IMR-90 (cell line): ENCODE measurements around the gene IQSEC1. TPM values are rescaled to one million over a fixed set of nuclear protein-coding genes. Genes with fewer than 3 reads are reported as not detected.

Experiments
- ATAC-seq: fragments of 200-7000 bp; cut with Tn5 transposase; 2 replicates; pipeline ENCODE4 v1.9.1; 2020; ENCODE audit warnings: low read depth, mild to moderate bottlenecking, moderate library complexity
- BruUV-seq: library from RNA; stranded (reverse); fragments of 400-500 nt; replicated peaks from 2 replicates; lab custom pipeline; 2021; lab: Mats Ljungman, UMichigan
- CTCF ChIA-PET: fragments of 300-600 bp; formaldehyde crosslinking; extraction: SDS; loops from one replicate; lab custom pipeline; 2021; ENCODE audit warnings: antibody characterized with exemption; lab: Yijun Ruan, JAX
- POLR2A ChIA-PET: fragments of 300-600 bp; sonication (Branson Sonifier 250); formaldehyde crosslinking; loops from one replicate; lab custom pipeline; 2022; ENCODE audit warnings: antibody characterized with exemption; ENCODE audit not compliant: unreplicated experiment; lab: Charles Lee
- DNase-seq: peaks from one replicate; pipeline ENCODE4 v3.0.0; 2013
- H2AFZ ChIP-seq: replicated peaks from 2 replicates; pipeline ENCODE3; 2013; ENCODE audit warnings: low read length, mild to moderate bottlenecking; ENCODE audit not compliant: poor library complexity
- H2AK5ac ChIP-seq: 2 replicates; pipeline ENCODE4 v1.6.1; 2013; ENCODE audit warnings: low read depth, low read length, inconsistent platforms
- H2AK9ac ChIP-seq: replicated peaks from 2 replicates; pipeline ENCODE3; 2013; ENCODE audit warnings: mild to moderate bottlenecking, low read depth, low read length, moderate library complexity; ENCODE audit not compliant: poor library complexity
- H2BK120ac ChIP-seq: 2 replicates; pipeline ENCODE4 v1.6.1; 2013; ENCODE audit warnings: low read depth, low read length, inconsistent platforms
- H2BK15ac ChIP-seq: 3 replicates; pipeline ENCODE4 v1.6.1; 2013; ENCODE audit warnings: low read depth, low read length, inconsistent platforms
- H2BK20ac ChIP-seq: 2 replicates; pipeline ENCODE4 v1.6.1; 2013; ENCODE audit warnings: low read depth, mild to moderate bottlenecking, inconsistent platforms, low read length, moderate library complexity
- H2BK5ac ChIP-seq: 2 replicates; pipeline ENCODE4 v1.6.1; 2013; ENCODE audit warnings: mild to moderate bottlenecking, low read depth, low read length, inconsistent platforms; ENCODE audit not compliant: poor library complexity, severe bottlenecking
- H3K14ac ChIP-seq: replicated peaks from 2 replicates; pipeline ENCODE4 v1.6.1; 2013; ENCODE audit warnings: low read depth, low read length, inconsistent platforms
- H3K18ac ChIP-seq: 2 replicates; pipeline ENCODE4 v1.6.1; 2013; ENCODE audit warnings: low read depth, low read length, control low read depth
- H3K23ac ChIP-seq: 2 replicates; pipeline ENCODE4 v1.6.1; 2013; ENCODE audit warnings: low read depth, low read length, inconsistent platforms
- H3K27ac ChIP-seq: 2 replicates; pipeline ENCODE4 v1.5.1; 2013; ENCODE audit warnings: mild to moderate bottlenecking, control low read depth, low read length; ENCODE audit not compliant: insufficient read depth
- H3K27me3 ChIP-seq: 2 replicates; pipeline ENCODE4 v1.6.1; 2013; ENCODE audit warnings: low read length; ENCODE audit not compliant: control insufficient read depth, insufficient read depth
- H3K36me3 ChIP-seq: 2 replicates; pipeline ENCODE4 v1.6.1; 2013; ENCODE audit warnings: low read length, mixed read lengths; ENCODE audit not compliant: control insufficient read depth, insufficient read depth
- H3K4ac ChIP-seq: 2 replicates; pipeline ENCODE4 v1.6.1; 2013; ENCODE audit warnings: low read depth, low read length, inconsistent platforms
- H3K4me1 ChIP-seq: 2 replicates; pipeline ENCODE4 v1.6.1; 2013; ENCODE audit warnings: low read length, mixed read lengths; ENCODE audit not compliant: control insufficient read depth, insufficient read depth
- H3K4me2 ChIP-seq: 2 replicates; pipeline ENCODE4 v1.6.1; 2013; ENCODE audit warnings: low read depth, mild to moderate bottlenecking, control low read depth, low read length, moderate library complexity
- H3K4me3 ChIP-seq: 2 replicates; pipeline ENCODE4 v1.5.1; 2013; ENCODE audit warnings: low read depth, mild to moderate bottlenecking, control low read depth, low read length, moderate library complexity; ENCODE audit not compliant: insufficient read depth
- H3K56ac ChIP-seq: 2 replicates; pipeline ENCODE4 v1.6.1; 2013; ENCODE audit warnings: low read length, inconsistent platforms; ENCODE audit not compliant: insufficient read depth; ENCODE audit errors: extremely low read depth
- H3K79me1 ChIP-seq, 2 experiments: 2 replicates each; pipeline ENCODE4 v1.6.1; 2013; ENCODE audit warnings: low read length in 2 of 2, inconsistent platforms in 1 of 2, low read depth in 1 of 2
- H3K9ac ChIP-seq: 2 replicates; pipeline ENCODE4 v1.6.1; 2013; ENCODE audit warnings: low read depth, low read length, control low read depth
- H3K9me1 ChIP-seq: 2 replicates; pipeline ENCODE4 v1.6.1; 2013; ENCODE audit warnings: low read length, inconsistent platforms; ENCODE audit not compliant: insufficient read depth
- H3K9me3 ChIP-seq: 2 replicates; pipeline ENCODE4 v1.6.1; 2013; ENCODE audit warnings: low read length; ENCODE audit not compliant: control insufficient read depth, insufficient read depth
- H4K20me1 ChIP-seq: 2 replicates; pipeline ENCODE4 v1.6.1; 2013; ENCODE audit warnings: low read length, inconsistent platforms; ENCODE audit not compliant: insufficient read depth
- H4K5ac ChIP-seq: 2 replicates; pipeline ENCODE4 v1.6.1; 2013; ENCODE audit warnings: mild to moderate bottlenecking, low read depth, low read length, control low read depth
- H4K8ac ChIP-seq, 2 experiments: 2 replicates each; pipeline ENCODE4 v1.6.1; 2013; ENCODE audit warnings: low read depth in 2 of 2, low read length in 2 of 2, control low read depth in 1 of 2, inconsistent platforms in 1 of 2
- H4K91ac ChIP-seq: 2 replicates; pipeline ENCODE4 v1.6.1; 2013; ENCODE audit warnings: low read depth, low read length, inconsistent platforms; ENCODE audit not compliant: insufficient read depth
- BHLHE40 ChIP-seq: fragments of 150-350 bp; IDR thresholded peaks from 2 replicates; pipeline ENCODE4 v1.6.1; 2016; ENCODE audit warnings: mild to moderate bottlenecking, low read depth, low read length
- CEBPB ChIP-seq: IDR thresholded peaks from 2 replicates; pipeline ENCODE4 v1.6.1; 2012; ENCODE audit warnings: low read depth, low read length, improper control_type of control experiment
- CHD1 ChIP-seq: IDR thresholded peaks from 2 replicates; pipeline ENCODE4 v1.6.1; 2012; ENCODE audit warnings: low read depth, low read length, improper control_type of control experiment
- FOS ChIP-seq: fragments of 150-350 bp; IDR thresholded peaks from 2 replicates; pipeline ENCODE4 v1.6.1; 2016; ENCODE audit warnings: low read depth, low read length
- MAFK ChIP-seq: IDR thresholded peaks from 2 replicates; pipeline ENCODE4 v1.6.1; 2012; ENCODE audit warnings: low read depth, low read length, improper control_type of control experiment
- MAZ ChIP-seq: IDR thresholded peaks from 2 replicates; pipeline ENCODE4 v1.6.1; 2012; ENCODE audit warnings: low read depth, mild to moderate bottlenecking, low read length, improper control_type of control experiment, moderate library complexity, borderline replicate concordance
- MXI1 ChIP-seq: IDR thresholded peaks from 2 replicates; pipeline ENCODE4 v1.6.1; 2012; ENCODE audit warnings: low read depth, mild to moderate bottlenecking, low read length, moderate library complexity, borderline replicate concordance
- NFE2L2 ChIP-seq: fragments of 150-350 bp; IDR thresholded peaks from 2 replicates; pipeline ENCODE4 v1.6.1; 2016; ENCODE audit warnings: low read depth, mild to moderate bottlenecking, low read length
- POLR2A ChIP-seq: IDR thresholded peaks from 2 replicates; pipeline ENCODE4 v1.6.1; 2012; ENCODE audit warnings: mild to moderate bottlenecking, low read depth, low read length
- RAD21 ChIP-seq: IDR thresholded peaks from 2 replicates; pipeline ENCODE4 v1.6.1; 2012; ENCODE audit warnings: low read length, improper control_type of control experiment
- RCOR1 ChIP-seq: IDR thresholded peaks from 2 replicates; pipeline ENCODE4 v1.6.1; 2012; ENCODE audit warnings: mild to moderate bottlenecking, low read length, improper control_type of control experiment; ENCODE audit not compliant: insufficient replicate concordance
- RFX5 ChIP-seq: IDR thresholded peaks from 2 replicates; pipeline ENCODE4 v1.8.0; 2012; ENCODE audit warnings: low read depth, mild to moderate bottlenecking, low read length, moderate library complexity
- SMC3 ChIP-seq: fragments of 150-350 bp; IDR thresholded peaks from 2 replicates; pipeline ENCODE4 v1.6.1; 2016; ENCODE audit warnings: low read depth, mild to moderate bottlenecking, antibody characterized with exemption, low read length, moderate library complexity
- WGBS, 2 experiments: methylation state at CpG; one replicate each; pipeline versions ENCODE4 v1.1.5 to v1.1.7; 2013; ENCODE audit warnings: missing lambda C conversion rate in 2 of 2; ENCODE audit not compliant: insufficient read length in 1 of 2; ENCODE audit errors: extremely low coverage in 2 of 2; 5-methylcytosine and 5-hydroxymethylcytosine counted together
- dilution Hi-C: fragments of 300-500 bp; cut with HindIII; formaldehyde crosslinking; loops from one replicate; pipeline ENCODE4 v1.14.3; 2018; ENCODE audit warnings: low sequenced_read_pairs; ENCODE audit not compliant: unreplicated experiment
- in situ Hi-C: fragments of 300-500 bp; cut with MboI; formaldehyde crosslinking; loops from 3 replicates; pipeline ENCODE4 v1.14.3; 2019; ENCODE audit warnings: low sequenced_read_pairs, inconsistent platforms, mixed read lengths
- intact Hi-C: fragments of 100-400 bp; cut with micrococcal nuclease; formaldehyde crosslinking; loops from 2 replicates; pipeline ENCODE4 v1.10.0; 2022
- polyA plus RNA-seq, 3 experiments: library from polyadenylated mRNA; depleted of rRNA; stranded (reverse); fragments of >200 nt; gene quantifications; 2 replicates each; pipeline ENCODE4 v1.2.3, GENCODE V29; 2012; ENCODE audit warnings: low replicate concordance in 1 of 3
- total RNA-seq: library from RNA; depleted of rRNA; stranded (reverse); fragments of >200 nt; gene quantifications from 2 replicates; pipeline ENCODE4 v1.2.3, GENCODE V29; 2012
- TF ChIP-seq, protein P1 (sequence below): fragments of 150-350 bp; IDR thresholded peaks from 2 replicates; pipeline ENCODE4 v1.6.1; 2017; ENCODE audit warnings: mild to moderate bottlenecking, antibody characterized with exemption, low read length, low read depth
- TF ChIP-seq, protein P2 (sequence below): conservative IDR thresholded peaks from 2 replicates; pipeline ENCODE4 v1.5.1; 2012; ENCODE audit warnings: mild to moderate bottlenecking, low read depth, low read length, improper control_type of control experiment
- TF ChIP-seq, protein P3 (sequence below): fragments of 150-350 bp; IDR thresholded peaks from 2 replicates; pipeline ENCODE4 v1.6.1; 2016; ENCODE audit warnings: low read depth, mild to moderate bottlenecking, low read length, moderate library complexity, borderline replicate concordance

IQSEC1 gene
- total and polyA plus RNA-seq, 2 of the 4 experiments (the other 2 are of a cell fraction): 5.9 to 11.9 TPM

DNA sequence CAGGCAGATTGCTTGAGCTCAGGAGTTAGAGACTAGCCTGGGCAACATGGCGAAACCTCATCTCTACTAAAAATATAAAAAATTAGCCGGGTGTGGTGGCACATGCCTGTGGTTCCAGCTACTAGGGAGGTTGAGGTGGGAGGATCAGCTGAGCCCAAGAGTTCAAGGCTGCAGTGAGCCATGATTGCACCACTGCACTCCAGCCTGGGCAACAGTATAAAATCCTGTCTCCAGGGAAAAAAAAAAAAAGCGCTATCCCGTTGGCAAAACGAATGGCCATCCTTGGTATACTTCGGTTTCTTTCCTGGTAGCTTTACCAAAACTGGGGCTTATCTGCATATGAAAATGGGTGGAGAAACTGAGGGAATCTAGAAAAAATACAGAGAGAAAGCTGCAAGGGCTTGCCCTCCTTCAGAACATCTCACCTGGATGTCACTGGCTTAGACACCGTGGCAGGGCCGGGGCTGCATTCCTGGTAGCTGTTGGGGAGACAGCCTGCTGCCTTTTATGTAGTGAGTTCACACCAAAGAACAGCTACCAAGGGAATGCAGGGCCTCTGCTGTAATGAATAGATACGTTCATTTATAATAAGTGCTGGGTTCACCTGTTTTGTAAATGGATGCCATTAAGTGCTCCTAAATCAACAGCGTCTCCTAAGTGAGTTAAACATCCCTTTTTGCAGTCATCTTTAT, 96.0 kb downstream of the IQSEC1 start:
- dilution Hi-C loops: no loop called here
- no peak overlapping the region for H3K14ac ChIP-seq
- no peak for DNase-seq
- no peak overlapping the region for H3K23ac ChIP-seq
- H2BK15ac ChIP-seq: no peak overlapping the region
- no peaks in the 10 kb centered on the region for H3K4me1 ChIP-seq
- no peak overlapping the region for H2AFZ ChIP-seq
- H4K20me1 ChIP-seq: peaks cover 11% of the 10 kb centered on the region
- H4K91ac ChIP-seq: no peak overlapping the region
- H4K5ac ChIP-seq: no peak overlapping the region
- WGBS, 2 experiments: 60% methylated on average over 1 of the region's 10 CpGs; no CpG with 5 or more reads in 1 of the 2 experiments
- H3K36me3 ChIP-seq: no peaks in the 10 kb centered on the region
- H3K9me3 ChIP-seq: no peaks in the 10 kb centered on the region
- no peak overlapping the region for H3K4me2 ChIP-seq
- no peak overlapping the region for H3K56ac ChIP-seq
- intact Hi-C loops: no loop called here
- no peak overlapping the region for H3K18ac ChIP-seq
- no peak overlapping the region for H3K27ac ChIP-seq
- no peak overlapping the region for H2AK5ac ChIP-seq
- H2BK120ac ChIP-seq: no peak overlapping the region
- H3K79me1 ChIP-seq: no peaks in the 10 kb centered on the region; a peak in 1 of 4 replicates
- H4K8ac ChIP-seq: no peak overlapping the region
- POLR2A ChIA-PET: no interaction called here
- in situ Hi-C loops: no loop called here
- H3K27me3 ChIP-seq: no peaks in the 10 kb centered on the region; the same call in 1 of the 2 replicates
- H3K9ac ChIP-seq: no peak overlapping the region
- TF ChIP-seq MAZ (no peak), MAFK (no peak), POLR2A (no peak), BHLHE40 (no peak), RCOR1 (no peak), NFE2L2 (no peak), SMC3 (no peak), RFX5 (no peak), RAD21 (no peak), FOS (no peak), CHD1 (no peak), MXI1 (no peak), CEBPB (no peak)
- TF ChIP-seq, protein P1, sequence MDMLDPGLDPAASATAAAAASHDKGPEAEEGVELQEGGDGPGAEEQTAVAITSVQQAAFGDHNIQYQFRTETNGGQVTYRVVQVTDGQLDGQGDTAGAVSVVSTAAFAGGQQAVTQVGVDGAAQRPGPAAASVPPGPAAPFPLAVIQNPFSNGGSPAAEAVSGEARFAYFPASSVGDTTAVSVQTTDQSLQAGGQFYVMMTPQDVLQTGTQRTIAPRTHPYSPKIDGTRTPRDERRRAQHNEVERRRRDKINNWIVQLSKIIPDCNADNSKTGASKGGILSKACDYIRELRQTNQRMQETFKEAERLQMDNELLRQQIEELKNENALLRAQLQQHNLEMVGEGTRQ: no peak
- TF ChIP-seq, protein P2, sequence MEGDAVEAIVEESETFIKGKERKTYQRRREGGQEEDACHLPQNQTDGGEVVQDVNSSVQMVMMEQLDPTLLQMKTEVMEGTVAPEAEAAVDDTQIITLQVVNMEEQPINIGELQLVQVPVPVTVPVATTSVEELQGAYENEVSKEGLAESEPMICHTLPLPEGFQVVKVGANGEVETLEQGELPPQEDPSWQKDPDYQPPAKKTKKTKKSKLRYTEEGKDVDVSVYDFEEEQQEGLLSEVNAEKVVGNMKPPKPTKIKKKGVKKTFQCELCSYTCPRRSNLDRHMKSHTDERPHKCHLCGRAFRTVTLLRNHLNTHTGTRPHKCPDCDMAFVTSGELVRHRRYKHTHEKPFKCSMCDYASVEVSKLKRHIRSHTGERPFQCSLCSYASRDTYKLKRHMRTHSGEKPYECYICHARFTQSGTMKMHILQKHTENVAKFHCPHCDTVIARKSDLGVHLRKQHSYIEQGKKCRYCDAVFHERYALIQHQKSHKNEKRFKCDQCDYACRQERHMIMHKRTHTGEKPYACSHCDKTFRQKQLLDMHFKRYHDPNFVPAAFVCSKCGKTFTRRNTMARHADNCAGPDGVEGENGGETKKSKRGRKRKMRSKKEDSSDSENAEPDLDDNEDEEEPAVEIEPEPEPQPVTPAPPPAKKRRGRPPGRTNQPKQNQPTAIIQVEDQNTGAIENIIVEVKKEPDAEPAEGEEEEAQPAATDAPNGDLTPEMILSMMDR: no peak
- TF ChIP-seq, protein P3, sequence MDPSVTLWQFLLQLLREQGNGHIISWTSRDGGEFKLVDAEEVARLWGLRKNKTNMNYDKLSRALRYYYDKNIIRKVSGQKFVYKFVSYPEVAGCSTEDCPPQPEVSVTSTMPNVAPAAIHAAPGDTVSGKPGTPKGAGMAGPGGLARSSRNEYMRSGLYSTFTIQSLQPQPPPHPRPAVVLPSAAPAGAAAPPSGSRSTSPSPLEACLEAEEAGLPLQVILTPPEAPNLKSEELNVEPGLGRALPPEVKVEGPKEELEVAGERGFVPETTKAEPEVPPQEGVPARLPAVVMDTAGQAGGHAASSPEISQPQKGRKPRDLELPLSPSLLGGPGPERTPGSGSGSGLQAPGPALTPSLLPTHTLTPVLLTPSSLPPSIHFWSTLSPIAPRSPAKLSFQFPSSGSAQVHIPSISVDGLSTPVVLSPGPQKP: no peak
- no peak overlapping the region for H3K4ac ChIP-seq
- no TSS peak for BruUV-seq
- H2BK20ac ChIP-seq: no peak overlapping the region
- no peaks in the 10 kb centered on the region; the same call in 1 of the 2 replicates for H3K9me1 ChIP-seq
- H2BK5ac ChIP-seq: no peak overlapping the region
- no peak for ATAC-seq
- no peak overlapping the region for H3K4me3 ChIP-seq
- H2AK9ac ChIP-seq: no peak overlapping the region
- CTCF ChIA-PET: interaction anchor here (1.1 kb wide), 1 partner anchor 18 kb away, joined by 3 read pairs; no protein-coding TSS in a partner anchor
